ELR (cell line): Measurements from ENCODE around the gene HNRNPH3.

Experiments
- DNase-seq: peaks from one replicate; pipeline ENCODE4 v3.0.0-alpha.2; 2015; ENCODE audit warnings: low read depth

Gene HNRNPH3

DNA sequence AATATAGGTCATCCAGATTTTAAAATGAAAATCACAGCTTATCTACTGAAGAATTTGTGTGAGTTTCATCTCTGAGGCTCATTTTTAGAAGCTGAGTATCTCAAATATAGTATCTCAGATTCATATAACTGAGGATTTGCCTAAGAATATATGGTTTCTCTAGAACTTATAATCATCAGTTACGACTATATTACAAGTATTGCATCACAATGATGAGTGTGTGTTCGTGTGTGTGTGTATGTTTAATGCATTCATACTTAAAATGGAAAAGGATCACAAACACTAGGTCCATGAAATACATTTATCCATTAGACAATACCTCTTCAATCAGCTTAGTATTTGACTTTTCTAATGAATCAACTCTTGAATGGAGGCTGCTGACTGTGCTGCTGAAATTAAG is 53.9 kb downstream of the HNRNPH3 start:
- no peak for DNase-seq
